ENCODE measurements around the gene RSBN1L.

The RSBN1L gene

DNA sequence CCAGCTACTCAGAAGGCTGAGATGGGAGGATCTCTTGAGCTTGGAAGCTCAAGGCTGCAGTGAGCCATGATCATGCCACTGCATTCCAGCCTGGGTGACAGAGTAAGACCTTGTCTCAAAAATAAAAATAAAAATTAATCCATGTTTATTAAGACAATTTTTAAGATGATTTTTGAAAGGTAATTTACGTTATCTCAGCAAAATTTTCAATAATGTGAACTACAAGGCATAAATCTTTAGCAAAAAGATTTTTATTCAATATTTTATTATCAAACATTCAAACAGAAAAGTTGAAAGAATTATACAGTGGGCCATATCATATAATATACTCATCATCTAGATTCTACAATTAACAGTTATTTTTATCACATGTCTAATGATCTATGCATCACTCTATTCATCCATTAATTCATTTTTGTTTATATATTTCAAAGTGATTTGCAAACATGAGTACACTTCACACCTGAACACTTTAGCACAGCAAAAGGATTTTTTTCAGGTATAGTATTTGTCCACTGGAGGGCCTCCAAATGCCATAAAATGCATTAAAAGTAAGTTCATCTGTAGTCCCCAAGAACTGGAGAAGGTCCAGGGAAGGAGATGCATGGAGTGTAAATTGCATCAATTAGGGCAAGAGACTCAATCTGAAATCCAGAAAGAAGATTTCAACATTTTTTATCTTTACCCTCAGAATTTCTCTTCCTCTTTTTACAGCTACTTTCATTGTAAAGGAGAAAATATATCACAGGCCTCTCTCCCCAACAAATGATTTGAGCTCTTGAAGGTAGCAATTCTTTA lies 38.6 kb upstream of the RSBN1L start:
- TF ChIP-seq, protein P1, sequence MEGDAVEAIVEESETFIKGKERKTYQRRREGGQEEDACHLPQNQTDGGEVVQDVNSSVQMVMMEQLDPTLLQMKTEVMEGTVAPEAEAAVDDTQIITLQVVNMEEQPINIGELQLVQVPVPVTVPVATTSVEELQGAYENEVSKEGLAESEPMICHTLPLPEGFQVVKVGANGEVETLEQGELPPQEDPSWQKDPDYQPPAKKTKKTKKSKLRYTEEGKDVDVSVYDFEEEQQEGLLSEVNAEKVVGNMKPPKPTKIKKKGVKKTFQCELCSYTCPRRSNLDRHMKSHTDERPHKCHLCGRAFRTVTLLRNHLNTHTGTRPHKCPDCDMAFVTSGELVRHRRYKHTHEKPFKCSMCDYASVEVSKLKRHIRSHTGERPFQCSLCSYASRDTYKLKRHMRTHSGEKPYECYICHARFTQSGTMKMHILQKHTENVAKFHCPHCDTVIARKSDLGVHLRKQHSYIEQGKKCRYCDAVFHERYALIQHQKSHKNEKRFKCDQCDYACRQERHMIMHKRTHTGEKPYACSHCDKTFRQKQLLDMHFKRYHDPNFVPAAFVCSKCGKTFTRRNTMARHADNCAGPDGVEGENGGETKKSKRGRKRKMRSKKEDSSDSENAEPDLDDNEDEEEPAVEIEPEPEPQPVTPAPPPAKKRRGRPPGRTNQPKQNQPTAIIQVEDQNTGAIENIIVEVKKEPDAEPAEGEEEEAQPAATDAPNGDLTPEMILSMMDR (IDR thresholded peaks at IDR 0.05) = peak; percentile 69

DNA sequence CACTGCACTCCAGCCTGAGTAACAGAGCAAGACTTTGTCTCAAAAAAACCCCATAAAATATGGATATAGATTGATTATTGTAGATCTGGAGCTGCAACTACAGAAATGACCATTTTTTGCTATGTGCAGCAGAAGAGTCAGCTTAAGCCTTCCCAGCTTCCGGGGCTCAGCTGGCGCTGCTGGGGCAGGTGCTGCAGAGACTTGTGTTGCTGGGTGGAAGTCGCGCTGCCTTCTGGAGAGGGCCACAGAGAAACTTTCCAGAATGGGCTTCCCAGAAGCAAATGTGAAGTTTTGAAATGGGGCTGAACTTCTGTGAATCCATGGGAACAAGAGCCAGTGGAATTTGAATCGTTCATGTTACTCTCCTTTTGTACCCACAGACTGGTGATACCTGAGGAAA lies 37.3 kb upstream of the RSBN1L start:
- TF ChIP-seq, protein P1 (IDR thresholded peaks at IDR 0.05) = no peak

DNA sequence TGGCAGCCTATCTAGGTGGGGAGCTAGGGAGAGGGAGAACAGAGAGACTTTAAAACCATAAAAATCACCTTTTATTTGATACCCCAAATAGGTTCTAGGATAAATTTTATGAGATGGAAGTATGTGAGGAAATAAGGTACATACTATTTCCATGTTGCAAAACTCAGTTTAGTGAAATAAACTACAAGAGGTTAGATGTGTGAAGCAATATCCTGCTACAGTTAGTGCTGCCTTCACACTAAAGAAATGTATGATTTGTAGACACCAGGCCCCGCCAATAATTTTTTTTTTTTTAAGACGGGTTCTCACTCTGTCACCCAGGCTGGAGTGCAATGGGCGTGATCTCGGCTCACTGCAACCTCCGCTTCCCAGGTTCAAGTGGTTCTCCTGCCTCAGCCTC lies 34.4 kb upstream of the RSBN1L start:
- TF ChIP-seq, protein P1 (IDR thresholded peaks at IDR 0.05) = no peak

DNA sequence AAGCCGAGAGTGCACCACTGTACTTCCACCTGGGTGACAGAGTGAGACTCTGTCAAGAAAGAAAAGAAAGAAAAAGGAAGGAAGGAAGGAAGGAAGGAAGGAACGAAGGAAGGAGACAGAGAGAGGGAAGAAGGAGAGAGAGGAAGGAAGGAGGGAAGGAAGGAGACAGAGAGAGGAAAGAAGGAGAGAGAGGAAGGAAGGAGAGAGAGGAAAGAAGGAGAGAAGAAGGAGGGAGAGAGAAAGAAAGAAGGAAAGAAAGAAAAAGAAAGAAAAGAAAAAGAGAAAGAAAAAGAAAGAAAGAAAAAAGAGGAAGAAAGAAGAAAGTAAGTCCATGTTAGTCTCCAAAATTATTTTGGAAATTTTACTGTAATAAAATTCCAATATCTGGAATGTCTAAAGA lies 33.4 kb upstream of the RSBN1L start:
- TF ChIP-seq, protein P1 (IDR thresholded peaks at IDR 0.05) = no peak

DNA sequence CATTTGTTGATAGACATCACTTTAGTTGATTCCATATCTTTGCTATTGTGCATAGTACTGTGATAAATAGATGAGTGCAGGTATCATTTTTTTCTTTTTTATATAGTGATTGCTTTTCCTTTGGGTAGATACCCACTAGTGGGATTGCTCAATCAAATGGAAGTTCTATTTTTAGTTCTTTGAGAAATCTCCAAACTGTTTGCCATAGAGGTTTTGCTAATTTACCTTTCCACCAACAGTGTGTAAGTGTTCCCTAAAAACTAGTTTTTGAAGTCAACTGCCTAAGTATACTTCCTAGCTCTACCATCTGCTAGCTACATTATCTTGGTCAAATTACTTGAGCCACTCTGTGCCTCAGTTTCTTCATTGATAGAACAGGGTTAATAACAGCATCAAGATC lies 31.5 kb upstream of the RSBN1L start:
- TF ChIP-seq, protein P1 (IDR thresholded peaks at IDR 0.05) = no peak

DNA sequence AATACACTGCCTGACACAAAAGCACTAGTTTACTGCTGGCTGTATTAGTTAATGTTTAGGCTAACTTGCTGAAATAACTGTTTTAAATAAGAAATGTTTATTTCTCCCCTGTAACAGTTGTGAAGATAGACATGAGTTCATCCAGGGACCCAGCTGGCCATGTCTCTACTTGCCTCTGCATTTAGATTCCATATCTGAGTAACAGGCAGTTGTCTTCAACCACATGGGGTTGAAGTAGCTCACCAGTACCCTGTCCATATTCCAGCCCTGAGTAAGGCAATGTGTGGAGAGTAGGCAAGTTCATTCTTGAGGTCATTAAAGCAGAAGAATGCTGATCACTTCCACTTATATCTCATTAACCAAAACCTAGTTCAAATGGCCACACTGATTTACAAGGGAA lies 31.1 kb upstream of the RSBN1L start:
- TF ChIP-seq, protein P1 (IDR thresholded peaks at IDR 0.05) = no peak

DNA sequence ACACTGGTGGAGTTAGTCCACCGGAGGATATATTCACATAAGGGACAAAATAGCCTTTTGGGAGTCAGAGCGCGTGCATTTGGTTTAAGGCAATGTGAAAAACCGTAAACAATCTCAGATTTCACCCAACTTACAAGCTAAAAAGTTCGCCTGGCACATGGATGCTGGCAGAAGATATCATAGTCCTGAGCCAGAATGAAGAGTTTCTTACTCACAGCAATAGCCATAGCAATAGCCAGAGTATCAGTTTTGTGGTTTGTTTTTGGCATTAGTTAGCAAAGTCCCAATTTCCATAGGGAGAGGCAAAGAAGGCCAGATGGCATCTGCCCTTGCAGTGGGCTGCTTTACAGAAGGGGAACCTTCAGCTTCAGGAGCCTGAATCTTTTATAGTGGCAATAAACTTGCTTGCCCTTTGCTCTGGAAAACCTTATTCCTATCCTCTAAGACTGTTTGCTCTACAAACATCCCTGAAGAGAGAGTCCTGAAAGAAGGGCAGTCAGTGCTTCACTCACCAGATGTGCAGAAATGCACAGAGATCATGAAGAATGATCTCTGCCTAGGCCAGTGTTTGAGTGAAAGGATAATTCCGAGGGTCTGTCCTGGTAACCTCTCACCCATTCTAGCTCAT lies 28.7 kb upstream of the RSBN1L start:
- TF ChIP-seq, protein P1 (IDR thresholded peaks at IDR 0.05) = no peak
